DND-41 (cell line): ENCODE data around the gene UMPS.

Source experiments
- ATAC-seq: fragments of 200-7000 bp; cut with Tn5 transposase; 3 replicates; pipeline ENCODE4 v1.9.1; 2021; ENCODE audit warnings: low read depth; ENCODE audit not compliant: insufficient read depth
- DNase-seq: peaks from one replicate; pipeline ENCODE4 v3.0.0-alpha.2; 2020
- H2AFZ ChIP-seq: 2 replicates; pipeline ENCODE4 v1.6.0; 2012; ENCODE audit warnings: low read depth, low read length
- H3K27ac ChIP-seq: 2 replicates; pipeline ENCODE4 v1.5.1; 2012; ENCODE audit warnings: low read length, inconsistent platforms
- H3K27me3 ChIP-seq: fragments of 200-600 bp; sonication (generic); 2 replicates; pipeline ENCODE4 v1.6.0; 2012; ENCODE audit warnings: low read length, mild to moderate bottlenecking, inconsistent platforms; ENCODE audit not compliant: insufficient read depth, poor library complexity
- H3K36me3 ChIP-seq: 2 replicates; pipeline ENCODE4 v1.5.1; 2012; ENCODE audit warnings: low read length, inconsistent platforms; ENCODE audit not compliant: insufficient read depth
- H3K4me1 ChIP-seq: 2 replicates; pipeline ENCODE4 v1.5.1; 2012; ENCODE audit warnings: mild to moderate bottlenecking, low read length; ENCODE audit not compliant: insufficient read depth
- H3K4me2 ChIP-seq: 2 replicates; pipeline ENCODE4 v1.6.0; 2012; ENCODE audit warnings: mild to moderate bottlenecking, moderate library complexity, low read length, inconsistent platforms; ENCODE audit not compliant: insufficient read depth
- H3K4me3 ChIP-seq, 2 experiments: fragments of 200-600 bp in 1 of 2; shearing (Covaris generic) in 1 of 2; 2 replicates each; pipeline ENCODE4 v1.5.1; 2012 to 2016; ENCODE audit warnings: inconsistent platforms in 2 of 2, low read length in 2 of 2, mild to moderate bottlenecking in 2 of 2, low read depth in 1 of 2, moderate library complexity in 1 of 2
- H3K79me2 ChIP-seq: 2 replicates; pipeline ENCODE4 v1.6.0; 2012; ENCODE audit warnings: low read length, inconsistent platforms; ENCODE audit not compliant: insufficient read depth
- H3K9ac ChIP-seq: 2 replicates; pipeline ENCODE4 v1.6.0; 2012; ENCODE audit warnings: low read depth, mild to moderate bottlenecking, inconsistent platforms, low read length, moderate library complexity
- H3K9me3 ChIP-seq: 2 replicates; pipeline ENCODE4 v1.5.1; 2012; ENCODE audit warnings: low read length, moderate library complexity, mild to moderate bottlenecking, inconsistent platforms; ENCODE audit not compliant: insufficient read depth, severe bottlenecking
- H4K20me1 ChIP-seq: 2 replicates; pipeline ENCODE4 v1.6.0; 2012; ENCODE audit warnings: low read length; ENCODE audit not compliant: insufficient read depth
- EZH2 ChIP-seq: IDR thresholded peaks from 3 replicates; pipeline ENCODE4 v1.6.1; 2012; ENCODE audit warnings: borderline replicate concordance, low read depth, mild to moderate bottlenecking, moderate library complexity, low read length, inconsistent platforms; ENCODE audit not compliant: severe bottlenecking
- TF ChIP-seq, protein P1 (sequence below): IDR thresholded peaks from 2 replicates; pipeline ENCODE4 v1.5.1; 2012; ENCODE audit warnings: borderline replicate concordance, low read length, moderate library complexity, mild to moderate bottlenecking; ENCODE audit not compliant: poor library complexity, severe bottlenecking; ENCODE audit errors: extremely low read depth

Gene UMPS

GRCh38 chr3:124730129-124730940 lies at the start of gene UMPS:
TSS of gene UMPS (plus strand) at chr3:124730452. CDS start at chr3:124730472, 20 bp downstream.
- Histone ChIP-seq H3K4me1 (peaks cover 39% of the 10 kb centered on the region), H3K4me2 (peak within 1 kb of the TSS; percentile 99), H3K36me3 (peaks cover 24% of the 10 kb centered on the region), H3K27me3 (peaks cover 2% of the 10 kb centered on the region), H3K9me3 (no peaks in the 10 kb centered on the region), H3K4me3 (peak within 1 kb of the TSS; percentile 66 to 73), H4K20me1 (peaks cover 13% of the 10 kb centered on the region; the same call in 1 of the 2 replicates), H3K27ac (peak within 1 kb of the TSS; percentile 88), H3K9ac (peak within 1 kb of the TSS; percentile 75), H3K79me2 (peaks cover 47% of the 10 kb centered on the region), H2AFZ (peak within 1 kb of the TSS; percentile 97)
- TF ChIP-seq, protein P1, sequence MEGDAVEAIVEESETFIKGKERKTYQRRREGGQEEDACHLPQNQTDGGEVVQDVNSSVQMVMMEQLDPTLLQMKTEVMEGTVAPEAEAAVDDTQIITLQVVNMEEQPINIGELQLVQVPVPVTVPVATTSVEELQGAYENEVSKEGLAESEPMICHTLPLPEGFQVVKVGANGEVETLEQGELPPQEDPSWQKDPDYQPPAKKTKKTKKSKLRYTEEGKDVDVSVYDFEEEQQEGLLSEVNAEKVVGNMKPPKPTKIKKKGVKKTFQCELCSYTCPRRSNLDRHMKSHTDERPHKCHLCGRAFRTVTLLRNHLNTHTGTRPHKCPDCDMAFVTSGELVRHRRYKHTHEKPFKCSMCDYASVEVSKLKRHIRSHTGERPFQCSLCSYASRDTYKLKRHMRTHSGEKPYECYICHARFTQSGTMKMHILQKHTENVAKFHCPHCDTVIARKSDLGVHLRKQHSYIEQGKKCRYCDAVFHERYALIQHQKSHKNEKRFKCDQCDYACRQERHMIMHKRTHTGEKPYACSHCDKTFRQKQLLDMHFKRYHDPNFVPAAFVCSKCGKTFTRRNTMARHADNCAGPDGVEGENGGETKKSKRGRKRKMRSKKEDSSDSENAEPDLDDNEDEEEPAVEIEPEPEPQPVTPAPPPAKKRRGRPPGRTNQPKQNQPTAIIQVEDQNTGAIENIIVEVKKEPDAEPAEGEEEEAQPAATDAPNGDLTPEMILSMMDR, result no peak
- TF ChIP-seq EZH2, result no peak
- DNase-seq, result peak; percentile 93
- peak; percentile 99 for ATAC-seq

DNA sequence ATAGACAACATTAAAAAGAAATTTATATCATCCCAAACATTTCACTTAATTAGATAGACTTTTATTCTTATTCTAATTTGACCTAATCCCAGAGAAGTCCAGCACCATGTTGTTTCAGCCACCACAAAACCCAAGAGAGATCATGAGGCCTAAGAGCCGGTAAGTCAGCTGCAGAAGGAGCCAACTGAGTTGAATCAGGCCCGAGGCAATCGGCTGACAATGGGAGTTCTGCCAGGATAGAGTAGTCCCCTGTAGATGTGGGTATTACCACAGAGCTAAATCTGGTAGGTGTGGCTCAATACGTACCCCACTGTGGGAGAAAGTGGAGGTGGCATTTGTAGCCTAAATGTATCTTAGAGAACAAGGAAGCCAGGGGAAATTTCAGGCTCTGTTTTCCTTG lies 49.7 kb upstream of the UMPS start:
- TF ChIP-seq EZH2, result no peak
- TF ChIP-seq, protein P1, result no peak
- Histone ChIP-seq H4K20me1 (no peaks in the 10 kb centered on the region), H3K79me2 (no peaks in the 10 kb centered on the region), H3K27me3 (peaks cover 9% of the 10 kb centered on the region), H3K9me3 (no peaks in the 10 kb centered on the region), H3K9ac (no peak overlapping the region), H3K4me1 (no peaks in the 10 kb centered on the region), H3K4me3 (no peak overlapping the region), H2AFZ (no peak overlapping the region), H3K27ac (no peak overlapping the region), H3K4me2 (no peak overlapping the region), H3K36me3 (no peaks in the 10 kb centered on the region)
- DNase-seq (no peak), ATAC-seq (no peak)

GRCh38 chr3:124682263-124682662 lies 48.0 kb upstream of the UMPS start:
- DNase-seq, result no peak

More at GRCh38 chr3:124682263-124682662, 48.0 kb upstream of the UMPS start:
- Histone ChIP-seq H3K27me3 (peaks cover 4% of the 10 kb centered on the region), H3K79me2 (no peaks in the 10 kb centered on the region), H3K4me1 (no peaks in the 10 kb centered on the region), H3K27ac (no peak overlapping the region), H2AFZ (no peak overlapping the region), H3K36me3 (no peaks in the 10 kb centered on the region), H3K4me2 (no peak overlapping the region), H3K4me3 (no peak overlapping the region), H3K9ac (no peak overlapping the region), H4K20me1 (no peaks in the 10 kb centered on the region), H3K9me3 (no peaks in the 10 kb centered on the region)
- TF ChIP-seq EZH2, result no peak
- TF ChIP-seq, protein P1, result no peak
- no peak for ATAC-seq
